GM23338 (cell line): Measurements from ENCODE around the gene TMEM131L.
"Not testable (repeated sequence)": the region's sequence is repeated elsewhere in the genome, so short reads cannot be mapped to it uniquely, and the experiment has no call there.

Experiments used
- ETS1 ChIP-seq: IDR thresholded peaks from 2 replicates; pipeline ENCODE4 v1.6.1; 2016; ENCODE audit warnings: antibody characterized with exemption
- TF ChIP-seq, protein P1 (sequence below), 2 experiments: fragments of 200-600 bp in 1 of 2; sonication (generic) in 1 of 2; conservative IDR thresholded peaks; 2 replicates each; pipeline versions ENCODE4 v1.5.1 to v1.6.1; 2016 to 2017; ENCODE audit warnings: antibody characterized with exemption in 2 of 2, low read depth in 2 of 2, mild to moderate bottlenecking in 2 of 2, moderate library complexity in 1 of 2

- TF ChIP-seq ETS1: not testable (repeated sequence)
- TF ChIP-seq, protein P1, sequence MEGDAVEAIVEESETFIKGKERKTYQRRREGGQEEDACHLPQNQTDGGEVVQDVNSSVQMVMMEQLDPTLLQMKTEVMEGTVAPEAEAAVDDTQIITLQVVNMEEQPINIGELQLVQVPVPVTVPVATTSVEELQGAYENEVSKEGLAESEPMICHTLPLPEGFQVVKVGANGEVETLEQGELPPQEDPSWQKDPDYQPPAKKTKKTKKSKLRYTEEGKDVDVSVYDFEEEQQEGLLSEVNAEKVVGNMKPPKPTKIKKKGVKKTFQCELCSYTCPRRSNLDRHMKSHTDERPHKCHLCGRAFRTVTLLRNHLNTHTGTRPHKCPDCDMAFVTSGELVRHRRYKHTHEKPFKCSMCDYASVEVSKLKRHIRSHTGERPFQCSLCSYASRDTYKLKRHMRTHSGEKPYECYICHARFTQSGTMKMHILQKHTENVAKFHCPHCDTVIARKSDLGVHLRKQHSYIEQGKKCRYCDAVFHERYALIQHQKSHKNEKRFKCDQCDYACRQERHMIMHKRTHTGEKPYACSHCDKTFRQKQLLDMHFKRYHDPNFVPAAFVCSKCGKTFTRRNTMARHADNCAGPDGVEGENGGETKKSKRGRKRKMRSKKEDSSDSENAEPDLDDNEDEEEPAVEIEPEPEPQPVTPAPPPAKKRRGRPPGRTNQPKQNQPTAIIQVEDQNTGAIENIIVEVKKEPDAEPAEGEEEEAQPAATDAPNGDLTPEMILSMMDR (conservative IDR thresholded peaks at IDR 0.05; ENCODE audit: low read depth in 2 of 2): not testable (repeated sequence)
These were observed 4.6 kb upstream of the TMEM131L start for GRCh38 chr4:153461549-153461948.
